Measurements from ENCODE around the gene GLCCI1.

- TF ChIP-seq CTCF (conservative IDR thresholded peaks at IDR 0.05; ENCODE audit: low read depth, low read length) (no peak), EZH2phosphoT487 (IDR thresholded peaks at IDR 0.05; ENCODE audit: borderline replicate concordance, low read length) (no peak)
These were observed 49.1 kb upstream of the GLCCI1 start for GRCh38 chr7:7919449-7919945.

Measured in PC-3 (cell line).